BLaER1 (cell line): ENCODE measurements around the gene ARL14.

Experiments used
- H3K27ac ChIP-seq: shearing (Covaris generic); formaldehyde crosslinking; 2 replicates; pipeline ENCODE4 v1.8.1; 2022
- H3K27me3 ChIP-seq: shearing (Covaris generic); formaldehyde crosslinking; 2 replicates; pipeline ENCODE4 v1.8.1; 2022
- H3K36me3 ChIP-seq: shearing (Covaris generic); formaldehyde crosslinking; 2 replicates; pipeline ENCODE4 v1.8.1; 2022
- H3K4me1 ChIP-seq: shearing (Covaris generic); formaldehyde crosslinking; 2 replicates; pipeline ENCODE4 v1.8.1; 2022
- H3K4me2 ChIP-seq: shearing (Covaris generic); formaldehyde crosslinking; 2 replicates; pipeline ENCODE4 v1.8.1; 2022
- H3K4me3 ChIP-seq: shearing (Covaris generic); formaldehyde crosslinking; 2 replicates; pipeline ENCODE4 v1.8.1; 2022
- H3K9ac ChIP-seq: shearing (Covaris generic); formaldehyde crosslinking; 2 replicates; pipeline ENCODE4 v1.8.1; 2022
- H3K9me3 ChIP-seq: shearing (Covaris generic); formaldehyde crosslinking; 2 replicates; pipeline ENCODE4 v1.8.1; 2022
- H4K20me1 ChIP-seq: shearing (Covaris generic); formaldehyde crosslinking; 2 replicates; pipeline ENCODE4 v1.8.1; 2022
- Cebpa-rat ChIP-seq: shearing (Covaris generic); IDR thresholded peaks from 2 replicates; pipeline ENCODE4 v1.8.1; 2022

Gene ARL14

GRCh38 chr3:160675566-160676124, 1.3 kb upstream of the ARL14 start:
- H3K4me1 ChIP-seq = no peaks in the 10 kb centered on the region
- no peak overlapping the region for H3K27ac ChIP-seq
- no peaks in the 10 kb centered on the region for H4K20me1 ChIP-seq
- H3K4me2 ChIP-seq = no peak overlapping the region
- H3K4me3 ChIP-seq = no peak overlapping the region
- no peak overlapping the region for H3K9ac ChIP-seq
- no peaks in the 10 kb centered on the region for H3K27me3 ChIP-seq
- no peak for TF ChIP-seq Cebpa-rat
- no peaks in the 10 kb centered on the region for H3K9me3 ChIP-seq
- no peaks in the 10 kb centered on the region for H3K36me3 ChIP-seq

- Histone ChIP-seq H3K4me1 (no peaks in the 10 kb centered on the region), H3K4me3 (no peak overlapping the region), H3K9ac (no peak overlapping the region)
Observed at GRCh38 chr3:160677459-160677881, 510 bp downstream of the ARL14 start.

GRCh38 chr3:160678292-160678842, 1.4 kb downstream of the ARL14 start:
- TF ChIP-seq Cebpa-rat = no peak
- Histone ChIP-seq H3K4me3 (no peak overlapping the region), H3K9ac (no peak overlapping the region), H3K9me3 (no peaks in the 10 kb centered on the region), H3K36me3 (no peaks in the 10 kb centered on the region), H4K20me1 (no peaks in the 10 kb centered on the region), H3K27ac (no peak overlapping the region), H3K4me2 (no peak overlapping the region), H3K4me1 (no peaks in the 10 kb centered on the region), H3K27me3 (no peaks in the 10 kb centered on the region)

More at GRCh38 chr3:160677459-160677881, 510 bp downstream of the ARL14 start:
- H3K27me3 ChIP-seq = no peaks in the 10 kb centered on the region
- no peak for TF ChIP-seq Cebpa-rat
- H3K27ac ChIP-seq = no peak overlapping the region
- H3K36me3 ChIP-seq = no peaks in the 10 kb centered on the region
- no peaks in the 10 kb centered on the region for H4K20me1 ChIP-seq
- H3K9me3 ChIP-seq = no peaks in the 10 kb centered on the region
- H3K4me2 ChIP-seq = no peak overlapping the region

GRCh38 chr3:160684368-160684740, 7.4 kb downstream of the ARL14 start:
- H3K4me1 ChIP-seq = no peaks in the 10 kb centered on the region; the same call in 1 of the 2 replicates
- TF ChIP-seq Cebpa-rat = no peak
- H3K4me2 ChIP-seq = no peak overlapping the region
- H4K20me1 ChIP-seq = no peaks in the 10 kb centered on the region
- H3K9me3 ChIP-seq = no peaks in the 10 kb centered on the region
- H3K4me3 ChIP-seq = no peak overlapping the region
- no peak overlapping the region for H3K9ac ChIP-seq
- no peaks in the 10 kb centered on the region for H3K27me3 ChIP-seq
- H3K27ac ChIP-seq = no peak overlapping the region
- no peaks in the 10 kb centered on the region for H3K36me3 ChIP-seq

- Histone ChIP-seq H3K27me3 (no peaks in the 10 kb centered on the region), H3K9me3 (no peaks in the 10 kb centered on the region), H3K4me2 (no peak overlapping the region), H3K4me1 (no peaks in the 10 kb centered on the region; the same call in 1 of the 2 replicates), H4K20me1 (no peaks in the 10 kb centered on the region), H3K4me3 (no peak overlapping the region), H3K27ac (no peak overlapping the region), H3K36me3 (no peaks in the 10 kb centered on the region), H3K9ac (no peak overlapping the region)
- no peak for TF ChIP-seq Cebpa-rat
Observed at GRCh38 chr3:160685144-160685766, 8.3 kb downstream of the ARL14 start.

- Histone ChIP-seq H3K4me3 (no peak overlapping the region), H3K4me2 (no peak overlapping the region)
- TF ChIP-seq Cebpa-rat = no peak
Observed at GRCh38 chr3:160686955-160687535, 10.1 kb downstream of the ARL14 start.

GRCh38 chr3:160691151-160691550, 14.2 kb downstream of the ARL14 start:
- Histone ChIP-seq H3K36me3 (no peaks in the 10 kb centered on the region), H3K4me2 (no peak overlapping the region), H3K4me1 (no peaks in the 10 kb centered on the region), H3K27ac (no peak overlapping the region), H3K9me3 (no peaks in the 10 kb centered on the region), H3K9ac (no peak overlapping the region), H3K4me3 (no peak overlapping the region), H4K20me1 (no peaks in the 10 kb centered on the region), H3K27me3 (no peaks in the 10 kb centered on the region)
- TF ChIP-seq Cebpa-rat = no peak

More at GRCh38 chr3:160686955-160687535, 10.1 kb downstream of the ARL14 start:
- Histone ChIP-seq H3K36me3 (no peaks in the 10 kb centered on the region), H3K9me3 (no peaks in the 10 kb centered on the region), H4K20me1 (no peaks in the 10 kb centered on the region), H3K9ac (no peak overlapping the region), H3K27ac (no peak overlapping the region), H3K27me3 (no peaks in the 10 kb centered on the region), H3K4me1 (no peaks in the 10 kb centered on the region; the same call in 1 of the 2 replicates)

- Histone ChIP-seq H3K36me3 (no peaks in the 10 kb centered on the region), H3K27ac (no peak overlapping the region), H3K9me3 (no peaks in the 10 kb centered on the region), H3K4me1 (no peaks in the 10 kb centered on the region), H3K9ac (no peak overlapping the region), H3K4me3 (no peak overlapping the region), H3K27me3 (no peaks in the 10 kb centered on the region), H3K4me2 (no peak overlapping the region), H4K20me1 (no peaks in the 10 kb centered on the region)
- TF ChIP-seq Cebpa-rat = no peak
Observed at GRCh38 chr3:160691962-160692361, 15.0 kb downstream of the ARL14 start.

- no peak for TF ChIP-seq Cebpa-rat
- Histone ChIP-seq H3K4me2 (no peak overlapping the region), H3K27me3 (no peaks in the 10 kb centered on the region), H3K4me3 (no peak overlapping the region), H3K27ac (no peak overlapping the region), H3K36me3 (no peaks in the 10 kb centered on the region), H4K20me1 (no peaks in the 10 kb centered on the region), H3K4me1 (no peaks in the 10 kb centered on the region), H3K9ac (no peak overlapping the region), H3K9me3 (no peaks in the 10 kb centered on the region)
Observed at GRCh38 chr3:160693191-160693590, 16.2 kb downstream of the ARL14 start.

GRCh38 chr3:160694345-160694744, 17.4 kb downstream of the ARL14 start:
- no peak overlapping the region for H3K4me2 ChIP-seq
- H3K27me3 ChIP-seq = no peaks in the 10 kb centered on the region
- H3K27ac ChIP-seq = no peak overlapping the region
- TF ChIP-seq Cebpa-rat = no peak
- H3K9ac ChIP-seq = no peak overlapping the region
- no peaks in the 10 kb centered on the region for H3K9me3 ChIP-seq
- no peaks in the 10 kb centered on the region for H3K4me1 ChIP-seq
- no peaks in the 10 kb centered on the region for H4K20me1 ChIP-seq
- H3K4me3 ChIP-seq = no peak overlapping the region
- no peaks in the 10 kb centered on the region for H3K36me3 ChIP-seq
